Mucosa of rectum (tissue), 2 donors: ENCODE results near the gene NELFCD.
"Not testable (repeated sequence)": the region's sequence is repeated elsewhere in the genome, so short reads cannot be mapped to it uniquely, and the experiment has no call there.

ENCODE experiments used
- H3K27ac ChIP-seq, 2 donors: one replicate each; pipeline ENCODE4 v1.7.0; 2013; ENCODE audit warnings: inconsistent platforms in 2 of 2, low read depth in 2 of 2, low read length in 2 of 2
- H3K27me3 ChIP-seq, 2 donors: one replicate each; pipeline ENCODE4 v1.7.0; 2013; ENCODE audit warnings: low read length in 2 of 2; ENCODE audit not compliant: control insufficient read depth in 2 of 2, insufficient read depth in 2 of 2
- H3K36me3 ChIP-seq, 2 donors: one replicate each; pipeline ENCODE4 v1.7.0; 2013; ENCODE audit warnings: low read length in 2 of 2; ENCODE audit not compliant: control insufficient read depth in 2 of 2, insufficient read depth in 2 of 2
- H3K4me1 ChIP-seq, 2 donors: one replicate each; pipeline ENCODE4 v1.7.0; 2013; ENCODE audit warnings: low read length in 2 of 2, mild to moderate bottlenecking in 1 of 2; ENCODE audit not compliant: control insufficient read depth in 2 of 2, insufficient read depth in 2 of 2
- H3K4me3 ChIP-seq, 2 donors: one replicate each; pipeline ENCODE4 v1.7.0; 2013; ENCODE audit warnings: low read length in 2 of 2
- H3K9ac ChIP-seq, 2 donors: one replicate each; pipeline ENCODE4 v1.7.0; 2013; ENCODE audit warnings: low read length in 2 of 2, low read depth in 1 of 2, mild to moderate bottlenecking in 1 of 2
- H3K9me3 ChIP-seq, 2 donors: one replicate each; pipeline ENCODE4 v1.7.0; 2013; ENCODE audit warnings: low read length in 2 of 2; ENCODE audit not compliant: control insufficient read depth in 2 of 2
- donor health status: healthy.
- donor health status: Normal muscosa, but diverticular disease.

NELFCD gene

DNA sequence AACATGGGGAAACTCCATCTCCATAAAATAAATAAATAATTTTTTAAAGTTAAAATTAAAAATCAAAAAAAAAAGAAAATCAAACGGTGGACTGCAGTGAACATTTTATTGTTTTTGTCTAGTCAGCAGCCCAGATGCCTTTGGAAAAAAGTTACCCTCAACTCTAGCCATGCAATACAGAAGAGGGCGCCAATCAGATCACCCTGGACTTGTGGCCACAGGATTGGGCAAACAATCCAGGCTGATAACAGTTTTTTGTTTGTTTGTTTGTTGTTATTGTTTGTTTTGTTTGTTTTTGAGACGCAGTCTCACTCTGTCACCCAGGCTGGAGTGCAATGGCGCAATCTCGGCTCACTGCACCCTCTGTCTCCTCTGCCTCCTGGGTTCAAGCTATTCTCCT lies 30.5 kb upstream of the NELFCD start:
- Histone ChIP-seq H3K4me3 (no peak overlapping the region), H3K9ac (no peak overlapping the region), H3K27ac (no peak overlapping the region), H3K27me3 (no peaks in the 10 kb centered on the region), H3K4me1 (no peaks in the 10 kb centered on the region), H3K9me3 (no peaks in the 10 kb centered on the region), H3K36me3 (no peaks in the 10 kb centered on the region)

DNA sequence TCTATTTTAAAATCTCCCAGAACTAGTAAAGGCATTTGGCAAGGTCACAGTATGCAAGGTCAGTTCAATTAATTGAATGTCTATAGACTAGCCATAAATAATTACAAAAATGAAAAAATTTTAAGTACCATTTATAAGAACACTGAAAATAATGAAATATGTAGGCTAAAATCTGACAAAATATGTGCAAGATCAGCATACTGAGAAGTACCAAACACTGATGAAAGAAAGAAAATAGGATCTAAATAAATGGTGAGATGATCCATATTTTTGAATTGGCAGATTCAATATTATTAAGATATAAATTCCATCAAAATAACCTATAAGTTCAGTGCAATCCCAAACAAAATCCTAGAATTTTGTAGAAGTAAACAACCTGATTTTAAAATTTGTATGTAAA lies 28.0 kb upstream of the NELFCD start:
- H3K27ac ChIP-seq, result no peak overlapping the region
- no peaks in the 10 kb centered on the region for H3K4me1 ChIP-seq
- H3K27me3 ChIP-seq, result no peaks in the 10 kb centered on the region
- H3K4me3 ChIP-seq, result no peak overlapping the region
- no peaks in the 10 kb centered on the region for H3K36me3 ChIP-seq
- no peak overlapping the region for H3K9ac ChIP-seq
- H3K9me3 ChIP-seq, result no peaks in the 10 kb centered on the region

DNA sequence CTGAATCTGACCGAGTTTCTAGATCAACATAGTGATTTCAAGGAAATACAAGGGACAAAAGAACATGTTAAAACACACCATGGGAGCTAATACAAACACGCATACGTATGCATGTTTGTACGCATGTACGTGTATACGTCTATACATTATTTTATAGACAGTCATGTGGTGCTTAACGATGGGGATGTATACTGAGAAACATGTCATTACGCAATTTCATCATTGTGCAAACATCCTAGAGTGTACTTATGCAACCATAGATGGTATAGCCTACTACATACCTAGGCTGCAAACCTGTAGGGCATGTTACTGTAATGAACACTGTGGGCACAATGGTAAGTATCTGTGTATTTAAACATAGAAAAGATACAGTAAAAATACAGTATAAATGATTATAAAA lies 25.0 kb upstream of the NELFCD start:
- Histone ChIP-seq H3K9ac (no peak overlapping the region), H3K27ac (no peak overlapping the region), H3K27me3 (no peaks in the 10 kb centered on the region), H3K36me3 (no peaks in the 10 kb centered on the region), H3K4me3 (no peak overlapping the region), H3K9me3 (no peaks in the 10 kb centered on the region), H3K4me1 (no peaks in the 10 kb centered on the region)

GRCh38 chr20:58959652-58960051 lies 21.4 kb upstream of the NELFCD start:
- Histone ChIP-seq H3K27ac (no peak overlapping the region), H3K27me3 (peaks cover 0 to 3% of the 10 kb centered on the region in 2 donors), H3K9ac (no peak overlapping the region), H3K4me3 (no peak overlapping the region), H3K36me3 (no peaks in the 10 kb centered on the region), H3K4me1 (no peaks in the 10 kb centered on the region), H3K9me3 (no peaks in the 10 kb centered on the region)

- H3K27me3 ChIP-seq, result peaks cover 0 to 7% of the 10 kb centered on the region in 2 donors
- no peaks in the 10 kb centered on the region for H3K4me1 ChIP-seq
- no peak overlapping the region for H3K27ac ChIP-seq
- no peak overlapping the region for H3K9ac ChIP-seq
- no peak overlapping the region for H3K4me3 ChIP-seq
- H3K9me3 ChIP-seq, result no peaks in the 10 kb centered on the region
- H3K36me3 ChIP-seq, result no peaks in the 10 kb centered on the region
Measured at GRCh38 chr20:58963060-58963584, 17.9 kb upstream of the NELFCD start.

- H3K4me3 ChIP-seq, H3K9me3 ChIP-seq, H3K4me1 ChIP-seq, H3K27ac ChIP-seq, H3K36me3 ChIP-seq, H3K27me3 ChIP-seq, H3K9ac ChIP-seq: not testable (repeated sequence)
Measured at GRCh38 chr20:58963922-58964321, 17.1 kb upstream of the NELFCD start.

GRCh38 chr20:58965270-58966064 lies 15.6 kb upstream of the NELFCD start:
- H3K9me3 ChIP-seq, result no peaks in the 10 kb centered on the region
- H3K27ac ChIP-seq, result no peak overlapping the region
- no peaks in the 10 kb centered on the region for H3K36me3 ChIP-seq
- H3K4me3 ChIP-seq, result no peak overlapping the region
- H3K27me3 ChIP-seq, result peaks cover 0 to 7% of the 10 kb centered on the region in 2 donors
- H3K9ac ChIP-seq, result no peak overlapping the region
- H3K4me1 ChIP-seq, result no peaks in the 10 kb centered on the region

DNA sequence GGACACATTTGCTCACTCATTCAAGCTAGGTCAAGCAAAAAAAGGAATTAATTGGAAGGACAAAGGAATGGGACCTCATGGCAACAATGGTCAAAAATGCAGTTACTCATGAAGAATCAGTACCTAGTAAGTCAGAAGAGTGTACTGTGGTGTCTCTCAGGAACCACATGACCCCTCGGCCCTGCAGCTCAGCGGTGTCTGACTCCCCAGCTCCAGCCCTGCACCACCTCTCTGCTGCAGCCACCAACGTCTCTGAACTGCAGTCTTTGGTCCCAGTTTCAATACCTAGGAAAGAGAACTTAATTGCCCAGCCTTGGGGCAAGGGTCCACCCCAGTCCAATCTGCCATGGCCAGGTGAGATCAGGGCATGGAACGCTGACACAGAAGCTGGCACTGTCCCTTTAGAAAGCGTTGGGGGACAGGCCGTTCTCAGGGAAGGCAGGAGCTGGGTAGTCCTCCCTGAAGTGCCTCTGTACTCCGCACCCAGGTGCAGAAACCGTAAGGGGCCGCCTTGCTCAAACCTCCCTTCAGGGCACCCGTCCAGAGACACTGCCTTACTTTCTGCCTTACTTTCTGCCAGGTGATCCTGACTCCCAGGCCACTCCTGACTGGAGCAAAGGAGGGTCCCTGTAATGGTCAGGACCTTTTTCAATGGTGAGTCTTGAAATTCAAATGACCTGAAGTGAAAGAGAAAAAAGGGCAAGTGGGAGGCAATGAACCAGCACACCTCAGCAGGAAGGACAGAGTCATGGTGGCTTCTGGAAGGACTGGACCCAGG lies 13.2 kb upstream of the NELFCD start:
- Histone ChIP-seq H3K27ac (no peak overlapping the region), H3K4me3 (no peak overlapping the region), H3K36me3 (no peaks in the 10 kb centered on the region), H3K9me3 (no peaks in the 10 kb centered on the region), H3K27me3 (peaks cover 0 to 3% of the 10 kb centered on the region in 2 donors), H3K4me1 (no peaks in the 10 kb centered on the region), H3K9ac (no peak overlapping the region)

GRCh38 chr20:58969439-58969838 lies 11.6 kb upstream of the NELFCD start:
- no peak overlapping the region for H3K9ac ChIP-seq
- no peaks in the 10 kb centered on the region for H3K4me1 ChIP-seq
- H3K4me3 ChIP-seq, result no peak overlapping the region
- no peaks in the 10 kb centered on the region for H3K9me3 ChIP-seq
- no peaks in the 10 kb centered on the region for H3K36me3 ChIP-seq
- peaks cover 0 to 3% of the 10 kb centered on the region in 2 donors for H3K27me3 ChIP-seq
- no peak overlapping the region for H3K27ac ChIP-seq

DNA sequence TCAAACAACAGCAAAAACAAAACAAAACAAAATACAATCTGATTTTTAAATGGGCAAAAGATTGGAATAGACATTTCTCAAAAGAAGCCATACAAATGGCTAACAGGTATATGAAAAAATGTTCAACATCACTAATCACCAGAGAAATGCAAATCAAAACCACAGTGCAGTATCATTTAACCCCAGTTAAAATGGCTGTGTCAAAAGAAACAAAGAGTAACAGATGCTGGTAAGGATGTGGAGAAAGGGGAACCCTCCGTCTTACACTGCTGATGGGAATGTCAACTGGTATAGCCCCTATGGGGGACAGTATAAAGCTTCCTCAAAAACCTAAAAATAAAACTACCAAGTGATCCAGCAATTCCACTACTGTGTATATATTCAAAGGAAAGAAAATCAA lies 10.9 kb upstream of the NELFCD start:
- Histone ChIP-seq H3K4me1 (no peaks in the 10 kb centered on the region), H3K27me3 (peaks cover 0 to 3% of the 10 kb centered on the region in 2 donors), H3K36me3 (no peaks in the 10 kb centered on the region), H3K27ac (no peak overlapping the region), H3K9ac (no peak overlapping the region), H3K4me3 (no peak overlapping the region), H3K9me3 (no peaks in the 10 kb centered on the region)
